Measurements from ENCODE around the gene GNAL. TPM values are rescaled to one million over a fixed set of nuclear protein-coding genes. Genes with fewer than 3 reads are reported as not detected.
A peak's percentile ranks its signal among the peaks of the same experiment; 100 is the strongest.

The GNAL gene
- total RNA-seq, 1 donor from 2014 or later: 5.0 TPM

DNA sequence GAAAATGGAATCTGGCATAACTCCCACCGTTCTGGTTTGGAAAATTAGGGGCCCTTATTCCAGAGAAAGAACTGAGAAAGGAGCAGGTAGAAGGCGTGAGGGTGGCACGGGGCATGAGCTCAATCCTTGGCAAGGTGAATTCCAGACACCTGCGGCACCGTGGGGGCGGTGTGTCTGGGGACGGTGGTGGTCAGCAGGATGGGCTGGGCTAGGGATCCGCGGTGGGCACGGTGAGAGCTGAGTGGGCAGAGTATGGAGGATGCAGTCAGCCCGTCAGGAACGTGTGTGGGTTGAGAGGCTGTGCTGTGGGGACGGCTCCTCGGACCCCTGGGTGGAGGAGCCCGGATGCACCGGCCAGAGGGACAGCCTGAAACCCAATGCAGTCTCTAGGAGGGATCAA lies 61.1 kb downstream of the GNAL start:
- no peak for TF ChIP-seq CTCF (conservative IDR thresholded peaks at IDR 0.05; ENCODE audit: low read depth, low read length)
- no peak for DNase-seq (ENCODE audit: low read depth)
- H3K4me3 ChIP-seq (ENCODE audit: low read depth, low read length): no peak overlapping the region

GRCh38 chr18:11750581-11751310 lies 61.7 kb downstream of the GNAL start:
- no peak overlapping the region for H3K4me3 ChIP-seq (ENCODE audit: low read depth, low read length)
- no peak for DNase-seq (ENCODE audit: low read depth)
- TF ChIP-seq CTCF (conservative IDR thresholded peaks at IDR 0.05; ENCODE audit: low read depth, low read length): no peak

- TF ChIP-seq CTCF (conservative IDR thresholded peaks at IDR 0.05; ENCODE audit: low read depth, low read length): no peak
- H3K4me3 ChIP-seq (ENCODE audit: low read depth, low read length): no peak overlapping the region
- DNase-seq (ENCODE audit: low read depth): no peak
Observed at GRCh38 chr18:11751341-11752115, 62.5 kb downstream of the GNAL start.

GRCh38 chr18:11752116-11752911 lies 63.2 kb downstream of the GNAL start:
- no peak for TF ChIP-seq CTCF (conservative IDR thresholded peaks at IDR 0.05; ENCODE audit: low read depth, low read length)
- DNase-seq (ENCODE audit: low read depth): no peak
- peak overlapping the region; percentile 31 for H3K4me3 ChIP-seq (ENCODE audit: low read depth, low read length)

GRCh38 chr18:11754979-11755378 lies 65.9 kb downstream of the GNAL start:
- no peak for DNase-seq (ENCODE audit: low read depth)
- TF ChIP-seq CTCF (conservative IDR thresholded peaks at IDR 0.05; ENCODE audit: low read depth, low read length): no peak
- H3K4me3 ChIP-seq (ENCODE audit: low read depth, low read length): no peak overlapping the region

GRCh38 chr18:11757084-11757590 lies 68.1 kb downstream of the GNAL start:
- H3K4me3 ChIP-seq (ENCODE audit: low read depth, low read length): no peak overlapping the region
- no peak for DNase-seq (ENCODE audit: low read depth)
- TF ChIP-seq CTCF (conservative IDR thresholded peaks at IDR 0.05; ENCODE audit: low read depth, low read length): no peak

All from epithelial cell of proximal tubule (primary cell).